Tibial nerve (tissue), 4 donors: ENCODE data around the gene UQCRQ. TPM values are rescaled to one million over a fixed set of nuclear protein-coding genes. Genes with fewer than 3 reads are reported as not detected.

Experiments
- DNase-seq, 2 donors: peaks; one replicate each; pipeline ENCODE4 v3.0.0-alpha.2; 2019; ENCODE audit warnings: low spot score in 2 of 2
- H3K27ac ChIP-seq, 4 donors: fragments of 200-600 bp; sonication (generic) in 3 of 4; one replicate each; pipeline ENCODE4 v1.5.1; 2017 to 2019; ENCODE audit warnings: mild to moderate bottlenecking in 1 of 4
- H3K27me3 ChIP-seq, 2 donors: fragments of 200-600 bp; sonication (generic) in 1 of 2; one replicate each; pipeline versions ENCODE4 v1.5.1 to v1.6.0; 2017 to 2019
- H3K36me3 ChIP-seq, 3 donors: fragments of 200-600 bp; sonication (generic); one replicate each; pipeline ENCODE4 v1.5.1; 2018 to 2019
- H3K4me1 ChIP-seq, 4 donors: fragments of 200-600 bp; sonication (generic) in 3 of 4; one replicate each; pipeline ENCODE4 v1.5.1; 2017 to 2019
- H3K4me3 ChIP-seq, 4 donors: fragments of 200-600 bp; sonication (generic) in 3 of 4; one replicate each; pipeline ENCODE4 v1.5.1; 2017 to 2019; ENCODE audit warnings: mild to moderate bottlenecking in 1 of 4, moderate library complexity in 1 of 4
- H3K9me3 ChIP-seq, 4 donors: fragments of 200-600 bp; sonication (generic) in 3 of 4; one replicate each; pipeline ENCODE4 v1.5.1; 2017 to 2019
- EP300 ChIP-seq, 2 donors: sonication (generic); formaldehyde crosslinking; IDR thresholded peaks; one replicate each; pipeline ENCODE4 v1.6.1; 2017; ENCODE audit warnings: antibody characterized with exemption in 2 of 2, mild to moderate bottlenecking in 1 of 2
- POLR2A ChIP-seq, 2 donors: fragments of 450-650 bp; IDR thresholded peaks; one replicate each; pipeline ENCODE4 v1.6.1; 2017; ENCODE audit warnings: antibody characterized with exemption in 2 of 2, mild to moderate bottlenecking in 2 of 2, moderate library complexity in 2 of 2
- WGBS, 2 donors: methylation state at CpG; one replicate each; pipeline ENCODE4 v1.1.5; 2018; 5-methylcytosine and 5-hydroxymethylcytosine counted together
- total RNA-seq, 4 donors: library from RNA; depleted of rRNA; stranded (reverse); fragments of >200 nt; gene quantifications; one replicate each; pipeline ENCODE4 v1.1.0, GENCODE V29; 2016
- TF ChIP-seq, protein P1 (sequence below), 5 experiments: fragments of 200-600 bp in 3 of 5; fragments of 450-650 bp in 2 of 5; sonication (generic) in 3 of 5; IDR thresholded peaks; one replicate each; pipeline ENCODE4 v1.5.1; 2016 to 2019; ENCODE audit warnings: antibody characterized with exemption in 5 of 5, mild to moderate bottlenecking in 3 of 5, moderate library complexity in 2 of 5

Gene UQCRQ
- total RNA-seq, 4 donors from 2014 or later, result 69.8 to 143 (median 118) TPM

DNA sequence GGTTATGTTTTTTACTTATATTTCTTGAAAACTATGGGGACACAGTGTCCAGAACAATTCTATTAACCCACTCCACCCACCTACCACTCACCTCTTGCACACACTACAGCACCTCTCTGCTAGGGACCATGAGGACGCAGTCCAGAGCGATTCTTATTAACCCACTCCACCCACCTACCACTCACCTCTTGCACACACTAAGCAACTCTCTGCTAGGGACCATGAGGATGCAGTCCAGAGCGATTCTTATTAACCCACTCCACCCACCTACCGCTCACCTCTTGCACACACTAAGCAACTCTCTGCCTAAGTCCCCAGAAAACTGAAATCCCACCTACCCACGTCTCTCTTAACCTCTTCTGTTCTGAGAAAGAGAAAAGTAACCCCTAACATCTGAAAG lies 33.8 kb upstream of the UQCRQ start:
- no peaks in the 10 kb centered on the region for H3K9me3 ChIP-seq
- no peaks in the 10 kb centered on the region for H3K36me3 ChIP-seq
- H3K27ac ChIP-seq, result no peak overlapping the region
- H3K27me3 ChIP-seq, result peaks cover 0 to 31% of the 10 kb centered on the region in 2 donors
- 87 to 89% methylated on average over 5 of the region's 5 CpGs for WGBS, 2 donors
- H3K4me1 ChIP-seq, result peaks cover 0 to 20% (median 11%) of the 10 kb centered on the region in 4 donors
- DNase-seq, result no peak
- TF ChIP-seq, protein P1, sequence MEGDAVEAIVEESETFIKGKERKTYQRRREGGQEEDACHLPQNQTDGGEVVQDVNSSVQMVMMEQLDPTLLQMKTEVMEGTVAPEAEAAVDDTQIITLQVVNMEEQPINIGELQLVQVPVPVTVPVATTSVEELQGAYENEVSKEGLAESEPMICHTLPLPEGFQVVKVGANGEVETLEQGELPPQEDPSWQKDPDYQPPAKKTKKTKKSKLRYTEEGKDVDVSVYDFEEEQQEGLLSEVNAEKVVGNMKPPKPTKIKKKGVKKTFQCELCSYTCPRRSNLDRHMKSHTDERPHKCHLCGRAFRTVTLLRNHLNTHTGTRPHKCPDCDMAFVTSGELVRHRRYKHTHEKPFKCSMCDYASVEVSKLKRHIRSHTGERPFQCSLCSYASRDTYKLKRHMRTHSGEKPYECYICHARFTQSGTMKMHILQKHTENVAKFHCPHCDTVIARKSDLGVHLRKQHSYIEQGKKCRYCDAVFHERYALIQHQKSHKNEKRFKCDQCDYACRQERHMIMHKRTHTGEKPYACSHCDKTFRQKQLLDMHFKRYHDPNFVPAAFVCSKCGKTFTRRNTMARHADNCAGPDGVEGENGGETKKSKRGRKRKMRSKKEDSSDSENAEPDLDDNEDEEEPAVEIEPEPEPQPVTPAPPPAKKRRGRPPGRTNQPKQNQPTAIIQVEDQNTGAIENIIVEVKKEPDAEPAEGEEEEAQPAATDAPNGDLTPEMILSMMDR (IDR thresholded peaks at IDR 0.05), result no peak
- no peak for TF ChIP-seq EP300 (IDR thresholded peaks at IDR 0.05)
- TF ChIP-seq POLR2A (IDR thresholded peaks at IDR 0.05), result no peak
- no peak overlapping the region for H3K4me3 ChIP-seq

DNA sequence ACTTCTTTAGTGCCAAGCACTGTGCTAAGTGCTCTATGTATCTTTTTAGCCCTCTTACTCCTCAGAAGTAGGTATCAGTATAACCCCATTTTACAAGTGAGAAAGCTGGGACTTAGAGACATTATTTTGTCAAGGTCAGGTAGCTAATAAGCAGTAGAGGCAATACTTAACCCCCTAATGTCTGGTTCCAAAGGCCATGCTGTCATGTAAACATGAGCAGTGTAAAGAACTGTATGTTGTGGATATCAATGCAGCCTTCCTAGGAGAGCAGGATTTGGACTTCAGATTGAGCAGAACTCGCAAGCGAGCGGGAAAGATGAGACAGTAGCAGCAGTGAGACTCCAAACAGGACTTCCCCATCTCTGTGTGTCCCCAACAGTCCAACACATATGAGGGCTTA lies 32.4 kb upstream of the UQCRQ start:
- no peak for DNase-seq
- Histone ChIP-seq H3K36me3 (no peaks in the 10 kb centered on the region), H3K4me1 (peaks cover 0 to 15% (median 11%) of the 10 kb centered on the region in 4 donors), H3K27me3 (peaks cover 0 to 19% of the 10 kb centered on the region in 2 donors), H3K9me3 (no peaks in the 10 kb centered on the region), H3K27ac (no peak overlapping the region), H3K4me3 (no peak overlapping the region)
- TF ChIP-seq, protein P1 (IDR thresholded peaks at IDR 0.05), result no peak
- TF ChIP-seq EP300 (IDR thresholded peaks at IDR 0.05) (no peak), POLR2A (IDR thresholded peaks at IDR 0.05) (no peak)
- 96 to 98% methylated on average over 3 of the region's 3 CpGs for WGBS, 2 donors

DNA sequence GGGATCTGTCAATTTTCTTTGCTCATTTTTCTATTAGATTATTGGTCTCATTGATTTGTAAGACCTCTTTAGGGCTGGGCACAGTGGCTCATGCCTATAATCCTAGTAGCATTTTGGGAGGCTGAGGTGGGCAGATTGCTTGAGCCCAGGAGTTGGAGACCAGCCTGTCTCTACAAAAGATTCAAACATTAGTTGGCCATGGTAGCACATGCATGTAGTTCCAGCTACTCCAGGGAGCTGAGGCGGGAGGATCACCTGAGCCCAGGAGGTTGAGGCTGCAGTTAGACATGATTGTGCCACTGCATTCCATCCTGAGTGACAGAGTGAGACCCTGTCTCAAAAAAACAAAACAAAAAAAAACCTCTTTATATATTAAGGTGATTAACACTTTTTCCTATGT lies 29.6 kb upstream of the UQCRQ start:
- H3K4me3 ChIP-seq, result no peak overlapping the region
- H3K4me1 ChIP-seq, result no peaks in the 10 kb centered on the region
- WGBS, 2 donors, result 96 to 100% methylated on average over 1 of the region's 1 CpG
- H3K9me3 ChIP-seq, result no peaks in the 10 kb centered on the region
- DNase-seq, result no peak
- no peaks in the 10 kb centered on the region for H3K36me3 ChIP-seq
- TF ChIP-seq, protein P1 (IDR thresholded peaks at IDR 0.05), result no peak
- TF ChIP-seq POLR2A (IDR thresholded peaks at IDR 0.05) (no peak), EP300 (IDR thresholded peaks at IDR 0.05) (no peak)
- no peak overlapping the region for H3K27ac ChIP-seq
- H3K27me3 ChIP-seq, result no peaks in the 10 kb centered on the region

DNA sequence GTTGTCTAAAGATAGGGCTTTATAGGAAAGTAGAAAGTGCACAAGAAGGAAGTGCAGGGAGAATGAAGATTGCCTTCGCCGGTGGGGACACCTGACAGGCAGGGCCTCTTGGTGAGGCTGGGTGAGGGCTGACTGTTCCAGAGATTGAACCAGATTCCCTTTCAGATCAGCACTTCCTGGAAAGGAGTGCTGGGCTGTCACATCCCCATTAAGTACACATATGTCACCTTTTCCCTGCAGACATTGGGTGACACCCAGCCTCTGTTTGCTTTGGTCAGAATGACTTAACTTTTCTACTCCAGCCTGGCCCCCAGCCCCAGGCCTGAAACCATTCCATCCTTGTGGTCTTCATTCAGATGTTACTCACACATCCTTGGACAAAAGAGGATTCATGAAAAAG lies 28.6 kb upstream of the UQCRQ start:
- WGBS, 2 donors, result 77 to 78% methylated on average over 2 of the region's 2 CpGs
- Histone ChIP-seq H3K27ac (peak overlapping the region in 2 of 4 donors; percentile 4 to 40), H3K4me1 (no peaks in the 10 kb centered on the region), H3K36me3 (no peaks in the 10 kb centered on the region), H3K27me3 (no peaks in the 10 kb centered on the region), H3K9me3 (no peaks in the 10 kb centered on the region), H3K4me3 (no peak overlapping the region)
- TF ChIP-seq POLR2A (IDR thresholded peaks at IDR 0.05), result no peak
- TF ChIP-seq EP300 (IDR thresholded peaks at IDR 0.05), result no peak
- TF ChIP-seq, protein P1 (IDR thresholded peaks at IDR 0.05), result no peak
- DNase-seq, result no peak

DNA sequence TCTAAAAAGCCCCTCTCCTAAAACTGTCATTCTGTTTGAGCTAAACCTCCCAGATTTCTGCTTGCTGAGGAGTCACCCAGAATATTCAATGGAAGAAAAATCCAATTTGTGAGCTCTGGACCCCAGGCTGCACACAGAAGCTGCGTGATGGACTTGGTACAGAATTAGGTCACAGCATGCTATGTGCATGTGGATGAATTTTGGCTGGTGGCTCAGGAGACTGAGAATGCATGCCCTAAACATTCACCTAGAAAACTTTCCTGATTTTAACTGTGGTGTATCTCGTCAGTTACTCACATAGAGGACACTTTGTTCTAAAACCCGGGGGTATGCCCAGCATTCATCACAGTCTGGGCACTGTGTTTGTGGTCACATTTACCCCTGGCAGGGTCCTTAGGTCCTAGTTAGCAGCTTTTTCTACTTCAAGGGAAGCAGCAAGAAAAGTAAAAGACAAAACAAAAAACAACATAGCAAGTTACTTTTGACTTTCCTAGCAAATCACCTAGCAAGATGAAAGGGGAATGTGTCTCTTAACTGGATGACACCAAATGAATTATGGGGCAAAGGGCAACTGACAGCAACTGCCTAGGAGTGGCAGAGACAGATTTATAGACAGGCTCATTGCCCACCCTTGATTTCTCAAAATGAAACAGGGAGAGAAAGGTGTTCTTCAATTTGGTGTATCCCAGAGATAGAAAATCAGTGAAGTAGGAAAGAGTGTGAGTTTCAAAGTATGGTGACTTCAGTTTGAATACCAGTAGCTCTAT lies 27.7 kb upstream of the UQCRQ start:
- H3K36me3 ChIP-seq, result no peaks in the 10 kb centered on the region
- no peak for DNase-seq
- H3K9me3 ChIP-seq, result no peaks in the 10 kb centered on the region
- TF ChIP-seq EP300 (IDR thresholded peaks at IDR 0.05) (no peak), POLR2A (IDR thresholded peaks at IDR 0.05) (no peak)
- TF ChIP-seq, protein P1 (IDR thresholded peaks at IDR 0.05), result no peak
- H3K27me3 ChIP-seq, result no peaks in the 10 kb centered on the region
- H3K4me1 ChIP-seq, result no peaks in the 10 kb centered on the region
- 66 to 69% methylated on average over 3 of the region's 3 CpGs for WGBS, 2 donors
- H3K4me3 ChIP-seq, result no peak overlapping the region
- H3K27ac ChIP-seq, result peak overlapping the region in 3 of 4 donors; percentile 36 to 56 (median 39)
